HepG2 (cell line): ENCODE measurements around the gene PHF10. TPM values are rescaled to one million over a fixed set of nuclear protein-coding genes. Genes with fewer than 3 reads are reported as not detected.

Source experiments
- ATAD3A ChIP-seq: sonication (generic); formaldehyde crosslinking; IDR thresholded peaks from 2 replicates; pipeline ENCODE4 v1.4.0; 2020; ENCODE audit warnings: missing genetic modification reagents
- CBFB ChIP-seq: sonication (generic); formaldehyde crosslinking; IDR thresholded peaks from 2 replicates; pipeline ENCODE4 v1.4.0; 2020; ENCODE audit warnings: missing genetic modification reagents
- CCDC6 ChIP-seq: sonication (generic); formaldehyde crosslinking; IDR thresholded peaks from 2 replicates; pipeline ENCODE4 v1.8.1; 2022; ENCODE audit warnings: mild to moderate bottlenecking, missing genetic modification reagents, moderate library complexity
- CREB1 ChIP-seq, 2 experiments: fragments of 450-650 bp in 1 of 2; IDR thresholded peaks; 2 replicates each; pipeline ENCODE4 v1.6.1; 2016 to 2017; ENCODE audit warnings: control low read depth in 1 of 2, mild to moderate bottlenecking in 1 of 2, missing compliant biosample characterization in 1 of 2, missing genetic modification characterization in 1 of 2
- HHEX ChIP-seq: IDR thresholded peaks from 2 replicates; pipeline ENCODE4 v1.6.1; 2016; ENCODE audit warnings: control low read depth
- KMT2A ChIP-seq: sonication (generic); formaldehyde crosslinking; IDR thresholded peaks from 2 replicates; pipeline ENCODE4 v1.4.0; 2020; ENCODE audit warnings: missing genetic modification reagents
- PHF20 ChIP-seq: sonication (generic); formaldehyde crosslinking; IDR thresholded peaks from 2 replicates; pipeline ENCODE4 v1.5.0; 2020; ENCODE audit warnings: mild to moderate bottlenecking, missing genetic modification reagents
- PLRG1 ChIP-seq: fragments of 450-650 bp; conservative IDR thresholded peaks from 2 replicates; pipeline ENCODE4 v1.6.1; 2016
- POLR2G ChIP-seq: fragments of 200-400 bp; formaldehyde crosslinking; IDR thresholded peaks from 2 replicates; pipeline ENCODE4 v1.6.1; 2018; ENCODE audit warnings: mild to moderate bottlenecking, low read depth, low read length, moderate library complexity
- ZNF614 ChIP-seq: IDR thresholded peaks from 2 replicates; pipeline ENCODE4 v1.6.1; 2018; ENCODE audit warnings: missing biosample characterization, missing genetic modification reagents, inconsistent platforms, borderline replicate concordance
- ZNF878 ChIP-seq: sonication (generic); formaldehyde crosslinking; IDR thresholded peaks from 2 replicates; pipeline ENCODE4 v1.8.1; 2023; ENCODE audit warnings: mild to moderate bottlenecking, missing genetic modification reagents, moderate library complexity
- polyA plus RNA-seq, 8 experiments: library from polyadenylated mRNA; depleted of rRNA in 3 of 8; stranded (reverse) in 7 of 8; unstranded in 1 of 8; fragments of >200 nt; fragmentation: Illumina TruSeq in 4 of 8; extraction: Trizol in 4 of 8; gene quantifications; 2 replicates each; pipeline versions ENCODE4 v1.2.1 to v1.2.3, GENCODE V29; 2011 to 2016; ENCODE audit warnings: low read depth in 4 of 8, missing spikeins in 1 of 8, mixed read lengths in 1 of 8; ENCODE audit not compliant: insufficient read depth in 1 of 8
- total RNA-seq, 5 experiments: library from RNA; depleted of rRNA; stranded (reverse); fragments of >200 nt; fragmentation: Illumina TruSeq; extraction: Trizol; gene quantifications; 2 replicates each; pipeline ENCODE4 v1.2.3, GENCODE V29; 2016; ENCODE audit warnings: low read depth in 1 of 5
- TF ChIP-seq, protein P1 (sequence below): sonication (generic); formaldehyde crosslinking; IDR thresholded peaks from 2 replicates; pipeline ENCODE4 v1.8.0; 2022; ENCODE audit warnings: mild to moderate bottlenecking, missing genetic modification reagents, borderline replicate concordance
- TF ChIP-seq, protein P2 (sequence below), 2 experiments: fragments of 450-650 bp in 1 of 2; sonication (generic) in 1 of 2; formaldehyde crosslinking in 1 of 2; IDR thresholded peaks; 2 replicates each; pipeline versions ENCODE4 v1.6.1 to v1.8.0; 2016 to 2022; ENCODE audit warnings: antibody characterized with exemption in 1 of 2, mild to moderate bottlenecking in 1 of 2, missing genetic modification reagents in 1 of 2
- TF ChIP-seq, protein P3 (sequence below): IDR thresholded peaks from 2 replicates; pipeline ENCODE4 v1.6.1; 2016; ENCODE audit warnings: missing genetic modification reagents, missing compliant biosample characterization
- TF ChIP-seq, protein P4 (sequence below): sonication (generic); formaldehyde crosslinking; IDR thresholded peaks from 2 replicates; pipeline ENCODE4 v1.4.0; 2020; ENCODE audit warnings: missing genetic modification reagents
- TF ChIP-seq, protein P5 (sequence below): sonication (generic); formaldehyde crosslinking; IDR thresholded peaks from 2 replicates; pipeline ENCODE4 v1.4.0; 2020; ENCODE audit warnings: missing genetic modification reagents

The PHF10 gene
- total and polyA plus RNA-seq, 2 of the 13 experiments (the other 11 are each of a cell fraction or from before 2014, with no cell fraction given) = 42.1 to 84.1 TPM

DNA sequence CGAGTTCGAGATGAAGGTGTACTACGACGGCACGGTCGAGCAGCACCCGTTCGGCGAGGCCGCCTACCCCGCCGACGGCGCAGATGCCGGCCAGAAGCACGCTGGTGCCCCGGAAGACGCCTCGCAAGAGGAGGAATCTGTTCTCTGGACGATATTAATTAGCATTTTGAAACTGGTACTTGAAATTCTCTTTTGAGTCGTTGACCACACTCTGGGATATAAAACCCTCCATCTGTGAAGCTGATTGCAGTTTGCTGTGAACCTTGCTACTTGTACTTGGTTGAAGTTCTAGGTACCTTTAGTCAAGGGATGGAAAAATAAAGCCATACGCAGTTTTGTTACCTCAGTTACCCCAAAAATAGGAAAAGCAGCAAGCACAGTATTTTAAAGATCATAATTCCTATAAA lies 21.5 kb downstream of the PHF10 start (continued):
- TF ChIP-seq, protein P1, sequence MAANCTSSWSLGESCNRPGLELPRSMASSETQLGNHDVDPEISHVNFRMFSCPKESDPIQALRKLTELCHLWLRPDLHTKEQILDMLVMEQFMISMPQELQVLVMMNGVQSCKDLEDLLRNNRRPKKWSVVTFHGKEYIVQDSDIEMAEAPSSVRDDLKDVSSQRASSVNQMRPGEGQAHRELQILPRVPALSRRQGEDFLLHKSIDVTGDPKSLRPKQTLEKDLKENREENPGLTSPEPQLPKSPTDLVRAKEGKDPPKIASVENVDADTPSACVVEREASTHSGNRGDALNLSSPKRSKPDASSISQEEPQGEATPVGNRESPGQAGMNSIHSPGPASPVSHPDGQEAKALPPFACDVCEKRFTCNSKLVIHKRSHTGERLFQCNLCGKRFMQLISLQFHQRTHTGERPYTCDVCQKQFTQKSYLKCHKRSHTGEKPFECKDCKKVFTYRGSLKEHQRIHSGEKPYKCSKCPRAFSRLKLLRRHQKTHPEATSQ (CRISPR knock-in tag) = no peak
- no peak for TF ChIP-seq ATAD3A
- TF ChIP-seq, protein P2, sequence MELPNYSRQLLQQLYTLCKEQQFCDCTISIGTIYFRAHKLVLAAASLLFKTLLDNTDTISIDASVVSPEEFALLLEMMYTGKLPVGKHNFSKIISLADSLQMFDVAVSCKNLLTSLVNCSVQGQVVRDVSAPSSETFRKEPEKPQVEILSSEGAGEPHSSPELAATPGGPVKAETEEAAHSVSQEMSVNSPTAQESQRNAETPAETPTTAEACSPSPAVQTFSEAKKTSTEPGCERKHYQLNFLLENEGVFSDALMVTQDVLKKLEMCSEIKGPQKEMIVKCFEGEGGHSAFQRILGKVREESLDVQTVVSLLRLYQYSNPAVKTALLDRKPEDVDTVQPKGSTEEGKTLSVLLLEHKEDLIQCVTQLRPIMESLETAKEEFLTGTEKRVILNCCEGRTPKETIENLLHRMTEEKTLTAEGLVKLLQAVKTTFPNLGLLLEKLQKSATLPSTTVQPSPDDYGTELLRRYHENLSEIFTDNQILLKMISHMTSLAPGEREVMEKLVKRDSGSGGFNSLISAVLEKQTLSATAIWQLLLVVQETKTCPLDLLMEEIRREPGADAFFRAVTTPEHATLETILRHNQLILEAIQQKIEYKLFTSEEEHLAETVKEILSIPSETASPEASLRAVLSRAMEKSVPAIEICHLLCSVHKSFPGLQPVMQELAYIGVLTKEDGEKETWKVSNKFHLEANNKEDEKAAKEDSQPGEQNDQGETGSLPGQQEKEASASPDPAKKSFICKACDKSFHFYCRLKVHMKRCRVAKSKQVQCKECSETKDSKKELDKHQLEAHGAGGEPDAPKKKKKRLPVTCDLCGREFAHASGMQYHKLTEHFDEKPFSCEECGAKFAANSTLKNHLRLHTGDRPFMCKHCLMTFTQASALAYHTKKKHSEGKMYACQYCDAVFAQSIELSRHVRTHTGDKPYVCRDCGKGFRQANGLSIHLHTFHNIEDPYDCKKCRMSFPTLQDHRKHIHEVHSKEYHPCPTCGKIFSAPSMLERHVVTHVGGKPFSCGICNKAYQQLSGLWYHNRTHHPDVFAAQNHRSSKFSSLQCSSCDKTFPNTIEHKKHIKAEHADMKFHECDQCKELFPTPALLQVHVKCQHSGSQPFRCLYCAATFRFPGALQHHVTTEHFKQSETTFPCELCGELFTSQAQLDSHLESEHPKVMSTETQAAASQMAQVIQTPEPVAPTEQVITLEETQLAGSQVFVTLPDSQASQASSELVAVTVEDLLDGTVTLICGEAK (IDR thresholded peaks at IDR 0.05) = no peak
- TF ChIP-seq, protein P2 (CRISPR knock-in tag; IDR thresholded peaks at IDR 0.05) = 0 out of 2 replicates have a peak, but pooled peaks have one; percentile 43
- TF ChIP-seq KMT2A (CRISPR knock-in tag) = no peak
- no peak for TF ChIP-seq ZNF614 (CRISPR knock-in tag)
- TF ChIP-seq, protein P3, sequence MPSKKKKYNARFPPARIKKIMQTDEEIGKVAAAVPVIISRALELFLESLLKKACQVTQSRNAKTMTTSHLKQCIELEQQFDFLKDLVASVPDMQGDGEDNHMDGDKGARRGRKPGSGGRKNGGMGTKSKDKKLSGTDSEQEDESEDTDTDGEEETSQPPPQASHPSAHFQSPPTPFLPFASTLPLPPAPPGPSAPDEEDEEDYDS (CRISPR knock-in tag) = no peak; the same call in 1 of the 2 replicates
- TF ChIP-seq ZNF878 (CRISPR knock-in tag) = 0 out of 2 replicates have a peak, but pooled peaks have one; percentile 67
- TF ChIP-seq, protein P4, sequence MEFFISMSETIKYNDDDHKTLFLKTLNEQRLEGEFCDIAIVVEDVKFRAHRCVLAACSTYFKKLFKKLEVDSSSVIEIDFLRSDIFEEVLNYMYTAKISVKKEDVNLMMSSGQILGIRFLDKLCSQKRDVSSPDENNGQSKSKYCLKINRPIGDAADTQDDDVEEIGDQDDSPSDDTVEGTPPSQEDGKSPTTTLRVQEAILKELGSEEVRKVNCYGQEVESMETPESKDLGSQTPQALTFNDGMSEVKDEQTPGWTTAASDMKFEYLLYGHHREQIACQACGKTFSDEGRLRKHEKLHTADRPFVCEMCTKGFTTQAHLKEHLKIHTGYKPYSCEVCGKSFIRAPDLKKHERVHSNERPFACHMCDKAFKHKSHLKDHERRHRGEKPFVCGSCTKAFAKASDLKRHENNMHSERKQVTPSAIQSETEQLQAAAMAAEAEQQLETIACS (CRISPR knock-in tag) = no peak
- no peak for TF ChIP-seq CREB1 (IDR thresholded peaks at IDR 0.05)
- no peak for TF ChIP-seq CREB1 (CRISPR knock-in tag; IDR thresholded peaks at IDR 0.05)
- no peak for TF ChIP-seq POLR2G
- TF ChIP-seq HHEX (CRISPR knock-in tag) = no peak
- peak; percentile 79; the same call in 1 of the 2 replicates for TF ChIP-seq CCDC6
- TF ChIP-seq CBFB (CRISPR knock-in tag) = 0 out of 2 replicates have a peak, but pooled peaks have one; percentile 37
- TF ChIP-seq PLRG1 = no peak
- TF ChIP-seq PHF20 (CRISPR knock-in tag) = no peak
- TF ChIP-seq, protein P5, sequence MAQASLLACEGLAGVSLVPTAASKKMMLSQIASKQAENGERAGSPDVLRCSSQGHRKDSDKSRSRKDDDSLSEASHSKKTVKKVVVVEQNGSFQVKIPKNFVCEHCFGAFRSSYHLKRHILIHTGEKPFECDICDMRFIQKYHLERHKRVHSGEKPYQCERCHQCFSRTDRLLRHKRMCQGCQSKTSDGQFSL = 0 out of 2 replicates have a peak, but pooled peaks have one; percentile 11
